ENCODE results near the gene EDEM2.
"Not testable (repeated sequence)": the region's sequence is repeated elsewhere in the genome, so short reads cannot be mapped to it uniquely, and the experiment has no call there.

EDEM2 gene

DNA sequence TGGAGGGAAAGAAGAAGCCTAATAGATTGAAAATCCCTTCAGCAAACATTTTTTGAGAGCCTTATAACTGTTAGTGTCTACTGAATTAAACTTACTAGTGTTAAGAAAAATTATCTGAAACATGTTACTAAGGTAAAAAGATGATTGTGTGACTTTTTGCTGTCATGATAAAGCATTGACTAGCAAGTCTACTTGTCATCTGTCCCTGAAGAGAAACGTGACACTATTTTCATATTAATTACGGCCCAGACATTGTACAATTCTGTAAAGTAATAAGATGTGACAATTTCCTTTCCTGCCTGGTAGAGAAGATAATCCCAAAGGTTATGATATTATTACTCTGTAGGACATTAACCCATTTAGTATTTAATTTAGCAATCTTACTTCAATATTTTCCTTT is 8.8 kb upstream of the EDEM2 start:
- Mint-ChIP-seq H3K4me1 (ENCODE audit: low read depth) (peaks cover 12% of the 10 kb centered on the region), H3K4me3 (no peak overlapping the region), H3K27me3 (no peaks in the 10 kb centered on the region), H3K9me3 (no peaks in the 10 kb centered on the region), H3K36me3 (ENCODE audit: low read depth) (no peaks in the 10 kb centered on the region), H3K27ac (no peak overlapping the region)
- intact Hi-C loops (cut with micrococcal nuclease) = no loop called here

DNA sequence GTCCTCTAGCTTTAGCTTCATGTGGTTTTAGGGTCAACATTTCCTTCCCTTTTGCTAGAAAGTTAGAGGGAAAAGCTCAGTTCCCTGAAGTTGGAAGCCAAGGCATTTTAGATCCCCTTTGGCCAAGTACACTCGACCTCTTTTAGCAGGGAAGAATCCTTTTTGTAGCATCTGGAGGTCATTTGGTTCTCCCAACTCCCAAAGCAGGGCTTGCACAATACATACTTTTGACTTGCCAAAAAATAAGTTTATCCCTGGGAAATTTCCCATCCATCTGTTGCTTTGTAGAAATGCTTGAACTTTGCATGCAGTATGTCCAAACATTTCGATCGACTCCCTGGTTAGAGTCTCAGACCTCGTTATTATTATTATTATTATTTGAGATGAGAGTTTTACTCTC is 4.6 kb upstream of the EDEM2 start:
- peaks cover 11% of the 10 kb centered on the region for H3K36me3 Mint-ChIP-seq (ENCODE audit: low read depth)
- H3K27ac Mint-ChIP-seq = no peak overlapping the region
- H3K9me3 Mint-ChIP-seq = no peaks in the 10 kb centered on the region
- H3K27me3 Mint-ChIP-seq = no peaks in the 10 kb centered on the region
- H3K4me3 Mint-ChIP-seq = no peak overlapping the region
- intact Hi-C loops (cut with micrococcal nuclease) = no loop called here
- peaks cover 26% of the 10 kb centered on the region for H3K4me1 Mint-ChIP-seq (ENCODE audit: low read depth)

DNA sequence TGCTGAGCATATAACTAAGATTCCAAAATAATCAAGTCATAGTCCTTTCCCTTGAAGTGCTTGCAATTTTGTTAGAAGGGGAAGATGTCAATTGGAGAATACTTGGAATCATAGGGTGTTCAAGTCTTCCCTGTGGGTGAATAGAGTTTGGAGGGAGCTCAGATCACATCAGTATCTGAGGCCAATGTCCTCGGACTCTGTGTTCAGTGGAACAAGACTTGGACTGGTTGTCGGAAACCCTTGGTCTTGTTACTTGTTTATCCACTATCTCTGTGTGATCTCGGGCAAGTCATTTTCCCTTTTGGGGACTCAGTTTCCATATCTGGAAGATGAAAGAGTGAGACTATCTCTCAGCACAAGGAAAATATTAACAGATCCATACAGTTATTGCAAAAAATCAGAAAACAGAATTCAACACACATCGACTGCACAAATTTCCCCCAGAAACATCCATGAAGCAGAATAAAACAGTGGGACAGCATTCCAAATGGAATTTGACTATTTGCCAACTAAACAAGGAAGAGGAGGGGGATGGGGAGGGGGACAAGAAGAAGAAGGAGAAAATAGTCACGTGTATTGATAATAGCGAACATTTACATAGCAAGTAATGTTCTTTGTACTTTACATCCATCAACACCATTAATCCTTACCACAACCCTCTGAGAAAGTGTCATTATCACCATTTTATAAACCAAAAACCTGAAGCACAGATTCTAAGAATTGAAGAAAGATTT is 3.9 kb upstream of the EDEM2 start:
- Mint-ChIP-seq H3K36me3 (ENCODE audit: low read depth) (peaks cover 14% of the 10 kb centered on the region), H3K4me3 (no peak overlapping the region), H3K4me1 (ENCODE audit: low read depth) (peaks cover 32% of the 10 kb centered on the region), H3K9me3 (no peaks in the 10 kb centered on the region), H3K27me3 (no peaks in the 10 kb centered on the region), H3K27ac (no peak overlapping the region)
- intact Hi-C loops (cut with micrococcal nuclease) = no loop called here

DNA sequence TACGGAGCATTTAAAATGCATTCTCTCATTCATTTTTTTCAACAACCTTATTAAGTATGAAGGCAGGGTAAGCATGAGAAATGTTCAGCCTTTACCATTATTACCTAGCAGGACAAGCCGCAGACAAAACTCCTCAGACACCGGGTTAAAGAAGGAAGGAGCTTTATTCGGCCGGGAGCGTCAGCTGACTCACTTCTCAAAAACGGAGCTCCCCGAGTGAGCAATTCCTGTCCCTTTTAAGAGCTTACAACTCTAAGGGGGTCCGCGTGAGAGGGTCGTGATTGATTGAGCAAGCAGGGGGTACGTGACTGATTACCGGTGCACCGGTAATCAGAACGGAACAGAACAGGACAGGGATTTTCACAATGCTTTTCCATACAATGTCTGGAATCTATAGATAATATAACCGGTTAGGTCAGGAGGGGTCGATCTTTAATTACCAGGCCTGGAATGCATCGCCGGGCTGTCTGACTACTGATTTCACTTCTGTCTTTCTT is 487 bp upstream of the EDEM2 start:
- Mint-ChIP-seq H3K4me1 (ENCODE audit: low read depth) (peaks cover 46% of the 10 kb centered on the region), H3K36me3 (ENCODE audit: low read depth) (peaks cover 30% of the 10 kb centered on the region), H3K4me3 (peak overlapping the region; percentile 84), H3K27ac (peak overlapping the region; percentile 96)
- intact Hi-C loops (cut with micrococcal nuclease) = loop anchor here (5.0 kb wide), 1 partner anchor 55 kb away; the partner anchor contains the start of gene TRPC4AP
- H3K9me3 Mint-ChIP-seq, H3K27me3 Mint-ChIP-seq: not testable (repeated sequence)

DNA sequence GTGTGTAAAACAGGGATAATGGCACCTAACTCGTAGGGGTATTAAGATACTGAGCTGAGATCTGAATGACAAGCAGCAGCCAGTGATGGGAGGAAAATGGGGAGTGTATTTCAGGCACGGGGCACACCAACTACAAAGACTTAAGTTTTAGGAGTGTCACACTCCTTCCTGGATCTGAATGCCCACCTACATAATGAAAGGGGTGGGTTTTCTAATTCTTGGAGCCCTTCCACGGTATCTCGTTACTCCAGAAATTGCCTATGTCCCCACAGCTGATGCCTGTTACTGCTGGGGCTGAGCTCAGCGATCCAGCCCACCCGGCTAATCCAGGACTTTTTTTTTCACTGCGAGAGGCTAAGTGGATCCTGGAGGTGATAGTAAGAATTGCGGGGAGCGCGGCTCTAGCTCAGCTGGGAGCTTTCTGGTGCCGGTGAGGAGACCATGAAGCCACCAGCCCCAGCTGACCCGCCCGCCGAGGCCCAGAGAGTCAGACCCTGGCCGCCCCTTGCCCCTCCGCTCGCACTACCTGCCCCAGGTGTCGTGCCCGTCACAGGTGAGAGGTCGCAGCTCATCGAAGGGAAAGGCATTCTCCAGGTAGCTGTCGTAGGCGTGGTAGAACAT is 727 bp downstream of the EDEM2 start:
- peaks cover 42% of the 10 kb centered on the region for H3K4me1 Mint-ChIP-seq (ENCODE audit: low read depth)
- H3K27ac Mint-ChIP-seq = peak overlapping the region; percentile 96
- H3K4me3 Mint-ChIP-seq = peak overlapping the region; percentile 84
- peaks cover 42% of the 10 kb centered on the region for H3K36me3 Mint-ChIP-seq (ENCODE audit: low read depth)
- no peaks in the 10 kb centered on the region for H3K9me3 Mint-ChIP-seq
- intact Hi-C loops (cut with micrococcal nuclease) = loop anchor here (5.0 kb wide), 1 partner anchor 54 kb away; the partner anchor contains the start of gene TRPC4AP
- H3K27me3 Mint-ChIP-seq = no peaks in the 10 kb centered on the region

DNA sequence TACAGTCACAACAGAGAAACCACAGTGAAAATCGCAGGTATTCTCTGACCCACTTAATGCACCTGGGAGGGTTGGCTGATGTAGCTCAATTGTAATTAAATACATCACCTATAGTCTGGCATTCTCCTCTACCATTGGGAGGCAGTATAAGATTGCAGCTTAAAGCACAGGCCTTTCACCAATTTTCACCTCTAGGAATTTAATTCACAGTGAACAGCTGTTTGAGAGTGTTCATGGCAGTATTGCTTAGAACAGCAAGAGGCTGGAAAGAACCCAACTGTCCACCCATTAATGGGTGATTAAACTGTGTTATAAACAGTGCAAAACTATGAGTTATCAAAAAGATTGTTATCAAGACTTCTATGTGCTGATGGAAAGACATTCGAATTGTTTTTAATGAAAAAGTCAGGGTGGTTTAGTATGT is 2.0 kb downstream of the EDEM2 start:
- Mint-ChIP-seq H3K27me3 (no peaks in the 10 kb centered on the region), H3K27ac (no peak overlapping the region), H3K4me1 (ENCODE audit: low read depth) (peaks cover 37% of the 10 kb centered on the region), H3K36me3 (ENCODE audit: low read depth) (peaks cover 54% of the 10 kb centered on the region), H3K4me3 (no peak overlapping the region), H3K9me3 (no peaks in the 10 kb centered on the region)
- intact Hi-C loops (cut with micrococcal nuclease) = loop anchor here (1.0 to 5.0 kb wide), 2 partner anchors 53 to 63 kb away; partner anchors contain the start of gene TRPC4AP

DNA sequence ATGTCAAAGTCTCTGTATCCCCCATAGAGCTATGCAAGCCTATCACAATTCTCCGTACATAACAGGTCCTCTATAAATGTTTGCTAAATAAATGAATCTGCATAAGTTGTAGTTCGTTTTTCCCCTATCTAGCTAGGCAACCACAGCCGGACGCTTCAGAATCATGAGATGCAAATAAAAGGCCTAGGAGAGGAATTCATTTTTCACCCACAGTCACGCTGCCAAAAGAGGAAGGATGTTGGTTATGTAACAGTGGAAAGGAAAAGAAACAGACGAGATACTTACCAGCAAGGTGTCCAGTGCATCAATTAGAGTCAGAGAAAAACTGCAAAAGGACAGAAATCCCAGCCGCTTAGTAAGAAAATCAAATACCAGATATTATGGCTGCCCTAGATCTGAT is 2.4 kb downstream of the EDEM2 start:
- H3K27me3 Mint-ChIP-seq = no peaks in the 10 kb centered on the region
- intact Hi-C loops (cut with micrococcal nuclease) = loop anchor here (1.0 to 5.0 kb wide), 2 partner anchors 52 to 64 kb away; partner anchors contain the start of gene TRPC4AP
- no peak overlapping the region for H3K4me3 Mint-ChIP-seq
- peaks cover 59% of the 10 kb centered on the region for H3K36me3 Mint-ChIP-seq (ENCODE audit: low read depth)
- H3K4me1 Mint-ChIP-seq (ENCODE audit: low read depth) = peaks cover 37% of the 10 kb centered on the region
- H3K27ac Mint-ChIP-seq = no peak overlapping the region
- H3K9me3 Mint-ChIP-seq = no peaks in the 10 kb centered on the region

DNA sequence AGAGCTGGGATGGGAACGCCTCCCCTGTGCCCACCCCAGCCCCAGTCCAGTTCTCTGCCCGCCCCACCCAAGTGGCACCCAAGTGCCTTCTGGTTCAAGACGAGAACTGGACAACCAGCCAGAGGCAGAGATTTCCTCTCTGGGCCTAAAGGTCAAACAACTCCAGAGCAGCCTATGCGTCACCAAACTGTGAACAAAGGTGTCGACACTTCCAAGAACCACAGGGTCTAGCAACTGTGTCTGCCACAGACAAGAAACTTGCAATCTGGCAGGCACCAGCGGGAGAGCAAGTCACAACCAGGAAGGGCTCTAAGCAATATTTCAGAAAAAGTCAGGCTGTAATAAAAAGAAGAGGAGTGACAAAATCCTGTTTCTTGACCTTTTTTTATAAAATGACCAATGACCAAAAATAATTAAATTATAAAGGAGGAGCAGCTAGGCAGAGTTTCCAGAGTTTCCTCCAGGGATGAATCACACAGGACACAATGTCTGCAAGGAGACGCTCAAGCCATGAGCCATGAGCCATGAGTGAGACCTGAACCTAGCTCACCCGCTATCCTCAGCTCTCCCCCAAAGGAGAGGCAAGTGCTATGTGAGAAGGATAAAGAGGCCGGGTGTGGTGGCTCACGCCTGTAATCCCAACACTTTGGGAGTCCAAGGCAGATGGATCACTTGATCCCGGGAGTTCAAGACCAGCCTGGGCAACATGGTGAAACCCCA is 11.1 kb downstream of the EDEM2 start:
- intact Hi-C loops (cut with micrococcal nuclease) = no loop called here
- Mint-ChIP-seq H3K27me3 (no peaks in the 10 kb centered on the region), H3K9me3 (no peaks in the 10 kb centered on the region), H3K36me3 (ENCODE audit: low read depth) (peaks cover 100% of the 10 kb centered on the region), H3K27ac (no peak overlapping the region), H3K4me1 (ENCODE audit: low read depth) (no peaks in the 10 kb centered on the region), H3K4me3 (no peak overlapping the region)

DNA sequence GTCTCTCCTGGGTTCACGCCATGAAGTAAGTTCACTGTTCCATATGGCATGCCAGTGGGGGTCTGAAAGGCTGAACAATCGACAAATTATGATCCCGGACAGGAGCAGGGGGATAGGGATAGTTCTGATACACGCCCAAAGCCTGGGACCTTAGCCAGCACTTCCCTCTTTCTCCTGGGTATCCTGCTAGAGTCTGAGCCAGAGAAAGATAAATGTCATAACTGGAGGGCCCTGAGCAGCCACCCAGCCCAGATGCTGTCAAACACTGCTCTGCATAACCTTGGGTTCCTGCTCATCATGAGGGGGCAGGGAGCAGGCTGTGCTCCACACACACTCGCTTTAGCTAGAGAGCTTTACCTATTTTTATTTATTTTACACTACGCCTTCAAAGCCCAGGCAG is 12.3 kb downstream of the EDEM2 start:
- H3K27ac Mint-ChIP-seq = no peak overlapping the region
- H3K27me3 Mint-ChIP-seq = no peaks in the 10 kb centered on the region
- intact Hi-C loops (cut with micrococcal nuclease) = no loop called here
- peaks cover 99% of the 10 kb centered on the region for H3K36me3 Mint-ChIP-seq (ENCODE audit: low read depth)
- no peak overlapping the region for H3K4me3 Mint-ChIP-seq
- no peaks in the 10 kb centered on the region for H3K4me1 Mint-ChIP-seq (ENCODE audit: low read depth)
- H3K9me3 Mint-ChIP-seq = no peaks in the 10 kb centered on the region

DNA sequence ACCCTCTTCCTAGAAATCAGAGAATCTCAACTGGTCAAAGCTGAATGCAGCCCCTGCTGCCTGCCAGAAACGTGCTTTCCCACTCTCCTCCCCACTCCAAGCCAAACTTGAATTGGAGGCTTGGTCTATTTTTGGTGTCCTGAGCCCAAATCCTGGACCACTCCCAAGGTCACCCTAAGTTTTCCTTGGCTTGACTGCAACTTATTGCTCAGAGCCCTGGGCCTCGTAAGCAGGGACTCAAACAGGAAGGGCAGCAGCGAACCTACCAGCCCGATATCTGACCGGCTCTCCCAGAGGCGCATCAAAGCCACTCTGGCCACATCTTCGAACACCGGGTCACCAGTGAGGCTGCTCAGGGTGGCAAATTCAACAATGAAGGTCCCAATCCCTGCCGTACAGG is 12.7 kb downstream of the EDEM2 start:
- Mint-ChIP-seq H3K4me1 (ENCODE audit: low read depth) (no peaks in the 10 kb centered on the region), H3K4me3 (no peak overlapping the region), H3K9me3 (no peaks in the 10 kb centered on the region), H3K36me3 (ENCODE audit: low read depth) (peaks cover 96% of the 10 kb centered on the region), H3K27ac (no peak overlapping the region), H3K27me3 (no peaks in the 10 kb centered on the region)
- intact Hi-C loops (cut with micrococcal nuclease) = no loop called here

DNA sequence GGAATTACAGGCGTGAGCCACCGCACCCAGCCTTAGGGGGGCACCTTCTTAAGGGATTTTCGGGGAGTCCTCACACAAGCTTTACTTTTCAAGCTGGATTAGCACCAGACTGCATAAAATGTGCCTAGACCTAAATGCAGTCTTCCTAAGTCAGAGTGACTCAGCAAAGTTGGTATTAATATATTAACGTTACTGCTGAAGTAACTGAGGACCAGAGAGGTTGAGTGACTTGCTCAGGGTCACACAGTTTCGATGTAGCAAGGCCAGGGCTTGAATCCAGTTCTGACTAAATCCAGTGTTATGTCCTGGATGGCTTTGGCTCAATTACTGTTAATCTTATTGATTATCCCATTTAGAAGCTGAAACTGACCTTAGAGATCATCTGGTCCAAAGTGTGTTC is 13.4 kb downstream of the EDEM2 start:
- H3K4me3 Mint-ChIP-seq = no peak overlapping the region
- H3K27ac Mint-ChIP-seq = no peak overlapping the region
- no peaks in the 10 kb centered on the region for H3K27me3 Mint-ChIP-seq
- no peaks in the 10 kb centered on the region for H3K9me3 Mint-ChIP-seq
- peaks cover 96% of the 10 kb centered on the region for H3K36me3 Mint-ChIP-seq (ENCODE audit: low read depth)
- H3K4me1 Mint-ChIP-seq (ENCODE audit: low read depth) = no peaks in the 10 kb centered on the region
- intact Hi-C loops (cut with micrococcal nuclease) = no loop called here

DNA sequence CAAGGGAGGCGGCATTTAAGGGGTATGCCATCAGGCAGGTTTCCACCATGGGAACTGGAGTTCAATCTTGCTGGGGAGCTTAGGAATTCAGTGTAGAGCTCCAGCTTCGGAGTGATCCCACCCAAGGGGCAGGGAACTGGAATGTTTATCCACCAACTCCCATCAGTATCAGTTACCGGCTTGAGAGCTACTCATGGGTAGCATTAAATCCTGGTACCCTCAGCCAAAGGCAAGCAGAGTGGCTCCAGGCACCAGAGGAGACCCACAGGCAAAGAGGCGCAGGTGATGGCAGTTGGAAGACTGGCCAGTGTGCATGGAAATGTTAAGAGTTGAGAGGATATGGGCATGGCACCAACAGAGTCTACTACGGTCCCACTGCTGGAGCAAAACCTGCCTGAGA is 14.1 kb downstream of the EDEM2 start:
- intact Hi-C loops (cut with micrococcal nuclease) = no loop called here
- Mint-ChIP-seq H3K4me3 (no peak overlapping the region), H3K4me1 (ENCODE audit: low read depth) (no peaks in the 10 kb centered on the region), H3K27ac (no peak overlapping the region), H3K27me3 (no peaks in the 10 kb centered on the region), H3K9me3 (no peaks in the 10 kb centered on the region), H3K36me3 (ENCODE audit: low read depth) (peaks cover 95% of the 10 kb centered on the region)

DNA sequence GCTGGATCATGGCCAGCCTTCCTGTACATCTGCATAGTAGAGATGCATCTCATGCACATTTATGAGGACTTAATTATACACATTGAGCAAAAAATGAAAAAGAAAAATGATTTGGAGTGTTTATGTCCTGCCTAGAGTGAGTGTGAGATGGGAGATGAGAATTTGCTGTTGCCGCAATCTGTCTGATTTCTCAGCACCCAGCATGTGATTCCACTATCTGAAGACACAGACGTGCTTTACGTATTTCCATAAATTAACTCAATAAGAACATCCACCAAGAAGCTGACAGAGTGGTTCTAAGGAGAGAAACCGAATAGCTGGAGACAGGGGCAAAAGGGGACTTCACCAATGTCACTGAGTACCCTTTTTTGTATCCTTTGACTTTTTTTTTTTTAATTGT is 15.2 kb downstream of the EDEM2 start:
- intact Hi-C loops (cut with micrococcal nuclease) = no loop called here
- Mint-ChIP-seq H3K27me3 (no peaks in the 10 kb centered on the region), H3K9me3 (no peaks in the 10 kb centered on the region), H3K4me3 (no peak overlapping the region), H3K4me1 (ENCODE audit: low read depth) (no peaks in the 10 kb centered on the region), H3K36me3 (ENCODE audit: low read depth) (peaks cover 95% of the 10 kb centered on the region), H3K27ac (no peak overlapping the region)

DNA sequence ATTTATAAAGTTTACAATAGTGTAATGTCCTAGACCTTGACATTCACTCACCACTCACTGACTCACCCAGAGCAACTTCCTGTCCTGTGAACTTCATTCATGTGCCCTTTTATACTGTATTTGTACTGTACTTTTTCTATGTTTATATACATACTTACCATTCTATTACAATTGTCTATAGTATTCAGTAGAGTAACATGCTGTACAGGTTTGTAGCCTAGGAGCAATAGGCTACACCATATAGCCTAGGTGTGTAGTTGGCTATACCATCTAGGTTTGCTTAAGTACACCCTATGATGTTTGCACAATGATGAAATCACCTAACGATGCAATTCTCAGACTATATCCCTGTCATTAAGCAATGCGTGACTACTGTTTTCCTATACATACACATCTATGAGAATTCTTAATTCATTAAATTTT is 17.5 kb downstream of the EDEM2 start:
- H3K27ac Mint-ChIP-seq = no peak overlapping the region
- H3K27me3 Mint-ChIP-seq = no peaks in the 10 kb centered on the region
- no peak overlapping the region for H3K4me3 Mint-ChIP-seq
- H3K9me3 Mint-ChIP-seq = no peaks in the 10 kb centered on the region
- intact Hi-C loops (cut with micrococcal nuclease) = no loop called here
- peaks cover 95% of the 10 kb centered on the region for H3K36me3 Mint-ChIP-seq (ENCODE audit: low read depth)
- H3K4me1 Mint-ChIP-seq (ENCODE audit: low read depth) = no peaks in the 10 kb centered on the region
